HAP-1 (cell line): ENCODE measurements around the gene BNC2.
"Not testable (repeated sequence)": the region's sequence is repeated elsewhere in the genome, so short reads cannot be mapped to it uniquely, and the experiment has no call there.

Experiments used
- DNase-seq, 2 experiments: peaks; one replicate each; pipeline ENCODE4 v3.0.0-alpha.2; 2016 to 2020; ENCODE audit warnings: low spot score in 2 of 2
- H3K27me3 ChIP-seq: fragments of 250-450 bp; sonication (Bioruptor Pico); 2 replicates; pipeline ENCODE4 v1.5.1; 2020; ENCODE audit warnings: low read depth, mild to moderate bottlenecking, moderate library complexity
- H3K36me3 ChIP-seq: fragments of 250-450 bp; sonication (Bioruptor Pico); replicated peaks from 2 replicates; pipeline ENCODE4 v1.5.1; 2020; ENCODE audit warnings: mild to moderate bottlenecking
- H3K4me1 ChIP-seq: fragments of 250-450 bp; sonication (Bioruptor Pico); 2 replicates; pipeline ENCODE4 v1.5.1; 2020; ENCODE audit warnings: mild to moderate bottlenecking
- H3K4me3 ChIP-seq: fragments of 250-450 bp; sonication (Bioruptor Pico); 2 replicates; pipeline ENCODE4 v1.5.1; 2020; ENCODE audit warnings: mild to moderate bottlenecking, moderate library complexity
- H3K9me3 ChIP-seq: fragments of 250-450 bp; sonication (Bioruptor Pico); 2 replicates; pipeline ENCODE4 v1.5.1; 2020; ENCODE audit warnings: mild to moderate bottlenecking, moderate library complexity
- in situ Hi-C: fragments of 300-500 bp; cut with MboI; formaldehyde crosslinking; loops from 3 replicates; pipeline ENCODE4 v1.14.3; 2020; ENCODE audit warnings: low sequenced_read_pairs, inconsistent platforms, mixed read lengths

Gene BNC2

DNA sequence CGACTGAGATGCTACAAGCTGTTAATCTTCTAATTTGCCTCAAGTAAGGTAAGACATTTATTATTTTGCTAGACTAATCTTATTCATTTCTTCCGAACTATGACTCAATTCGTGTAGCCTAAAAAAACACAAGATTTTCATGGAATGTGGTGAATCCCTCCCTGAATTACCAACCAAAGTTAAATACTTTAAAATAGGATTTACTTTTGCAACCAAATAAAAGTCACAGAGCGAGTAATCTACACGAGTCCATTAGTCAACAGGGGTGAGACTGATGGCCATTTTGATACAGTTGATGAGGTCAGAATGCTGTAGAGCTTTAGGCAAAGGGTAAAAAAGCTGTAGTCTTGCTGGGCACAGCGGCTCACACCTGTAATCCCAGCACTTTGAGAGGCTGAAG is 13.1 kb upstream of the BNC2 start:
- Histone ChIP-seq H3K27me3 (no peaks in the 10 kb centered on the region), H3K4me1 (no peaks in the 10 kb centered on the region), H3K36me3 (no peaks in the 10 kb centered on the region), H3K9me3 (no peaks in the 10 kb centered on the region), H3K4me3 (no peak overlapping the region)
- in situ Hi-C loops = no loop called here
- no peak for DNase-seq

DNA sequence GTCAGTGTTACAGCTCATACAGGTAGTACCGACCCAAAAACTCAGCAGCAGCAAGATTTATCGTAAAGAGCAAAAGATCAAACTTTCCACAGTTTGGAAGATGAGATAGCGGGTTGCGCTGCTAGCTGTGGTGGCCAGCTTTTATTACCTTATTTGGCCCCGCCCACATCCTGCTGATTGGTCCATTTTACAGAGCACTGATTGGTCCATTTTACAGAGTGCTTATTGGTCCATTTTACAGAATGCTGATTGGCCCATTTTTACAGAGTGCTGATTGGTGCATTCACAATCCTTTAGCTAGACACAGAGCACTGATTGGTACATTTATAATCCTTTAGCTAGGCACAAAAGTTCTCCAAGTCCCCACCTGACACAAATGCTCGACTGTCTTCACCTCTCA is 12.0 kb upstream of the BNC2 start:
- H3K9me3 ChIP-seq, DNase-seq, in situ Hi-C loops, H3K36me3 ChIP-seq, H3K4me1 ChIP-seq, H3K4me3 ChIP-seq, H3K27me3 ChIP-seq: not testable (repeated sequence)

DNA sequence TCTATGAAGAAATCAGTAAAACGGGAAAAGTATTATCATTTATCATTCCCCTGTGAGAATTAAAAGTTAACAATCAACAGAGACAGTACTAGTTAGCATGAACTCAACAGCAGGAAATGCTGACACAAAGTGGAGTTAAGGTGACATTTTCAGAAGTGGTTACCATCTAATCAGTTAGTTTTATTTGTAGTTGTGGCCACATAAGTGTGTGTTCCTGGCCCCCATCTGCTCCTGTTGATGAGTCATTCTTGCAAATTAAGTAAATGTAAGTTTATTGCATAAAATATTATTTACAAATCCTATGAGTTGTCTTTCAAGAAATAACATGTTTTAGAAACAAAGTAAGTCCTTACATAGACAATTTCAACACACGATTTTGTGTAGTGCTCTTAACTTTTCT is 8.9 kb upstream of the BNC2 start:
- in situ Hi-C loops = no loop called here
- Histone ChIP-seq H3K4me1 (no peaks in the 10 kb centered on the region), H3K9me3 (no peaks in the 10 kb centered on the region), H3K36me3 (no peaks in the 10 kb centered on the region), H3K27me3 (no peaks in the 10 kb centered on the region), H3K4me3 (no peak overlapping the region)
- DNase-seq = no peak

DNA sequence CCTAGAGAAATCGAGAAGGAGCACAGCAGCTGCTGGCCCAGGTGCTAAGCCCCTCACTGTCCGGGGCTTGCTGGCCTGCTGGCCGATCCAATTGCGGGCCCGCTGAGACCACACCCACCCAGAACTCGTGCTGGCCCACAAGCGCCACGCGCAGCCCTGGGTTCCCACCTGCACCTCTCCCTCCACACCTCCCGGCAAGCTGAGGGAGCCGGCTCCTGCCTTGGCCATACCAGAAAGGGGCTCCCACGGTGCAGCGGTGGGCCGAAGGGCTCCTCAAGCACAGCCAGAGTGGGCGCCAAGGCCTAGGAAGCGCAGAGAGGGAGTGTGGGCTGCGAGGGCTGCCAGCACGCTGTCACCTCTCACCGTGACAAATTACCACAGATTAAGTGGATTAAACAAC is 6.8 kb upstream of the BNC2 start:
- H3K4me1 ChIP-seq = no peaks in the 10 kb centered on the region
- no peaks in the 10 kb centered on the region for H3K9me3 ChIP-seq
- H3K36me3 ChIP-seq = no peaks in the 10 kb centered on the region
- H3K27me3 ChIP-seq = no peaks in the 10 kb centered on the region
- in situ Hi-C loops = no loop called here
- no peak overlapping the region for H3K4me3 ChIP-seq
- no peak for DNase-seq

DNA sequence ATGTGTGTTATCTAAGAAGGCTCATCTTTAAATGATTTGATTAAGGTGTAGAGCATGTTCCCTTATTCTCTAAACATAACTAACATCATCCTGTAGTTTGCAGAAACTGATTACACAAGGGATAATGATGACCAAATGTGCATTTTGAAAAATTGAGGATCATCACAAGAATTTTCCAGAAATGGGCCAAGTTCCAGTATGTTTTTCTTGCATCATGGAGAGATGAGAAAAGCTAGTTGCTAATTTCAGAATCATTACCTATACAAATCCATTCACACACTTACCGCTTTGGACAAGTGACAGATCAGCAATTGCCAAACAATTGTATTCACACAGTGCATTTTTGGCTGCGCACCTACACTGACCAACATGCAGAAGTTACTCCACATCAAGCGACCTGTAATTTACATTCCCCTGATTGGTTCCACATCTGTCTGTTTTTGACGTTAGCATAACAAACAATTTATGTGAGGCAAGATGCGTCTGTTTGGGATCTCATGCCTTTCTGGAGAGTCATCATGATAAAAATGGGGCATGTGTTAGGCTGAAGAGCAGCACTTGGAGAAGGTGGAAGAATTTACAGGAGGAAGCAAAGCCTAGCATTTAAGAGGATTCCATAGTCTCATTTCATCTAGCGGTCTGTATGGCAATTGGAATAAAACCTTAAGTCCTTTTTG is 2.8 kb upstream of the BNC2 start:
- in situ Hi-C loops = no loop called here
- H3K9me3 ChIP-seq = no peaks in the 10 kb centered on the region
- DNase-seq = no peak
- no peaks in the 10 kb centered on the region for H3K27me3 ChIP-seq
- H3K4me3 ChIP-seq = no peak overlapping the region
- H3K4me1 ChIP-seq = peaks cover 8% of the 10 kb centered on the region
- H3K36me3 ChIP-seq = no peaks in the 10 kb centered on the region

GRCh38 chr9:16871336-16872151 is 1.1 kb upstream of the BNC2 start:
- in situ Hi-C loops = no loop called here
- H3K9me3 ChIP-seq = no peaks in the 10 kb centered on the region
- H3K36me3 ChIP-seq = no peaks in the 10 kb centered on the region
- no peaks in the 10 kb centered on the region for H3K27me3 ChIP-seq
- peak in 1 of 2 experiments; percentile 55 for DNase-seq
- peaks cover 18% of the 10 kb centered on the region for H3K4me1 ChIP-seq
- H3K4me3 ChIP-seq = peak overlapping the region; percentile 51

DNA sequence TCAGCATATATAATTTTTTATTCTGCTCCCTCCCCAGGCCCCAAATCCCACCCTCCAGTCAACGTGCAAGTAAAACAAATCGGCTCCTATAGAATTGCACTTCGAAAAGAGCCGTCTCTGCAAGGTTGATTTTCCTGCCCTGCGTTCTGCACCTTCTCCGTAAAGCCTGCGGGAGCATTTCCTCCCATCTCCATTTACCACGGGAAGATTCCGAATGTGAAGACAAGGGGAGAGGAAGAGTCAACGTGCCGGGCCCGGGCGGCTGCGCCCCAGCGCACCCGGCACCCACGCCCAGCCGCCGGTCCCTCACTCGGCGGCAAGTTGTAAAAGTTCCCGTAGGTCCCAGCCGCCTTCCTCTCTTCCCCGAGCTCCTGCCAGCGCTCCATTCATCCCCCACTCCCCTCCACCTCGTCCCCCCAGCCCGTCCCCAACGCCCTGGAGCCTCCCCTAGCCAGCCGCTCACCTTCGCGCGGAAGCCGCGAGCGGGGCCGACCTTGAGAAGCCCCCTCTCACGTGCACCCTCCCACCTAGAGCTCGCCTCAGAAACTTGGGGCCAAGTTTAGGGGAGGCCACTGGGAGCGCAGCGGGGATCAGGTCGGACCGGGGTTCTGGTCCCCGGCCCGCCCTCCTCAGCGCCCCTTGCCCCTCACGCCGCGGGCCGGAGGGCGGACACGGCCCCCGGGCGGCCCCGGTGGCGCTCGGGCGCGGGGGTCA is 431 bp downstream of the BNC2 start:
- Histone ChIP-seq H3K9me3 (no peaks in the 10 kb centered on the region), H3K36me3 (no peaks in the 10 kb centered on the region), H3K4me3 (peak overlapping the region; percentile 51), H3K4me1 (peaks cover 26% of the 10 kb centered on the region), H3K27me3 (no peaks in the 10 kb centered on the region)
- in situ Hi-C loops = no loop called here
- peak; percentile 26 to 48 for DNase-seq

DNA sequence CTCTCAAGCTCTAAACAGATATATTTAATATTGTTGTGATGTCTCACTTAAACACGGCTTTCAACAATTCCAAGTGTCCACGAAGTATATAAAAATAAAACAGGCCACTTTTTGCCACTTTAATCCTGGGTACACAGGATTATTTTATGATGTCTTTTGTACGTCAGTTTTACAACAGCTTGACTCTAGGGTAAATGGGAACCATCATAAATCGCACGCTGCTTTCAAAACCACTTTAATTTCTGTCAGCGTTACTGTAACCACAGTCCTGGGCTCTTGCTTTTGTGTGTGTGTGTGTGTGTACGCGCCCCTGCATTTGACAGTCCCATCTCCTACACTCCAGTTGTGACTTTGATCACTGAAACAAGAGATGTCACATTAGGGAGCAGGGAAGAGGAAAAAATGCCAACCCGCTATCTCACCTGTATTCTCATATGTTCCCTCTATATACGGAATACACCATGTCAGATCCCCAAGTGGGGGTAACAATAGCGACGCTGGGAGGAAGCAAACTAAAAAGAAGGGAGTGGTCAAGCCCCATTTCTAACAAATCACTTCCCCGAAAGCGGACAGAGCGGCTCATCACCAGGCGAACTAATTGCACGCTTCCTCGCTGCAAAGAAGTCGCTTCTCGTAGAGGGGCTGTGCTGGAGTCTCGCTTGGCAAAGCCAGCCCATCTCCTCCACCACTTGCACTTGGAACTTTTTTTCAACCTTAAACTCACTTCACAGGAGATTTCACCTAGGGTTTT is 1.2 kb downstream of the BNC2 start:
- peaks cover 33% of the 10 kb centered on the region for H3K4me1 ChIP-seq
- H3K9me3 ChIP-seq = no peaks in the 10 kb centered on the region
- H3K27me3 ChIP-seq = no peaks in the 10 kb centered on the region
- DNase-seq = peak; percentile 34 to 58
- H3K4me3 ChIP-seq = peak overlapping the region; percentile 51
- in situ Hi-C loops = no loop called here
- H3K36me3 ChIP-seq = no peaks in the 10 kb centered on the region

- Histone ChIP-seq H3K36me3 (no peaks in the 10 kb centered on the region), H3K4me1 (peaks cover 36% of the 10 kb centered on the region), H3K4me3 (peak overlapping the region; percentile 51; the same call in 1 of the 2 replicates)
Observed at GRCh38 chr9:16868701-16869100, 1.8 kb downstream of the BNC2 start.

DNA sequence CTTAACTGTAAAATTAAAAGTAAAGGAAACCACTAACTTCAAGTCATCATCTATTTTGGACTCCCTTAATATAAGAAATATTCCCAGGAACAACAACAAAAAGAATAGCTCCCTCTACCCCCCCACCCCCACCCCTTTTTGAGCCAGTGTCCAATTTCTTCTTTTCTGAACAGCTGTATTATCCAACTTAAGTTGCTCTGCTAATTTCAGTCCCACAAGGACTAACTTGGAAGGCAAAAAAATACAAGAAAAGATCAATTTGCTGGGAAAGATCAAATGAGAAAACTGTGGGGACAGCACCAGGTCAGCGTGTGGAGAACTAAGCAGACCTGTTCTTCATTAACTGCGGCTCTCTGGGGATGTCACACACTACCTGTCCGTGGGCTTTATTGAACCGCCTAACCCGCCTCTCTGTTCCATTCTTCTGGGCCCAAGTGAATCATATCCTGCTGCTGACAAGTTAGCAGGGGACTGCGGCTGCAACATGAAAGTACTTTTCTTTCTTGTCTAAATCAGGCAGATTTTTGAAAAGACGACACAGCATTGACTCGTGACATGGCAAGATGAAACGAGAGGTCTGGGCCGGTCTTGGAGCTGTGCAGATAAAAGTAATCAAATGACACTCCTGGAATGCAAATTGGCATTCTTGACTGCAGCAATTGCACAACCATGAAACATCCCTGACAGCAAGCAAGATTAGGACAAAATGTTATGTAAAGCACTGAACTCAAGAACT is 2.7 kb downstream of the BNC2 start:
- in situ Hi-C loops = no loop called here
- no peak for DNase-seq
- H3K36me3 ChIP-seq = no peaks in the 10 kb centered on the region
- H3K4me1 ChIP-seq = peaks cover 36% of the 10 kb centered on the region
- no peak overlapping the region for H3K4me3 ChIP-seq
- no peaks in the 10 kb centered on the region for H3K27me3 ChIP-seq
- no peaks in the 10 kb centered on the region for H3K9me3 ChIP-seq

More at GRCh38 chr9:16868701-16869100, 1.8 kb downstream of the BNC2 start:
- Histone ChIP-seq H3K9me3 (no peaks in the 10 kb centered on the region), H3K27me3 (no peaks in the 10 kb centered on the region)
- DNase-seq = no peak
- in situ Hi-C loops = no loop called here

DNA sequence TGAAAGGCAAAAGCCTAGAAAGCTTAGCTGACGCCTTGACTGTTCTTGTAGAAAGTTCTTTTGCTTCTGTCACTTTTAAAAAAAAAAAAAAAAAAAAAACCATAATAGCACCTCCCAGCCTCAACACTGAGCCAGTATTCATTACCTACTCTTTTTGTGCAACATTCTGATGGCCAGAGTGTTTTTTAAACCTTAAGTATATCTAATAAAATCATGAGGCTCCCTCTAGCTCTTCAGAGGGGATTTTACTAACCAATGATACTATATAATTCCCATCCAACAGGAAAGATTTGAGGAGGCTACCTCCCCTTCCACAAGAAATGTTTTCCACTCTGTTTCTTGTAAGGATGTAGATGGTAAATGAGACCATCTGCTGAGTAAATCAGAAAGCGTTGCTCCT is 3.9 kb downstream of the BNC2 start:
- no peak for DNase-seq
- in situ Hi-C loops = no loop called here
- peaks cover 36% of the 10 kb centered on the region for H3K4me1 ChIP-seq
- H3K9me3 ChIP-seq = no peaks in the 10 kb centered on the region
- H3K27me3 ChIP-seq = no peaks in the 10 kb centered on the region
- no peak overlapping the region for H3K4me3 ChIP-seq
- no peaks in the 10 kb centered on the region for H3K36me3 ChIP-seq

GRCh38 chr9:16864649-16865434 is 5.6 kb downstream of the BNC2 start:
- DNase-seq = no peak
- no peaks in the 10 kb centered on the region for H3K27me3 ChIP-seq
- no peak overlapping the region for H3K4me3 ChIP-seq
- peaks cover 36% of the 10 kb centered on the region for H3K4me1 ChIP-seq
- H3K36me3 ChIP-seq = no peaks in the 10 kb centered on the region
- H3K9me3 ChIP-seq = no peaks in the 10 kb centered on the region
- in situ Hi-C loops = no loop called here
